AG04449 (cell line): Measurements from ENCODE around the gene C6orf120.
A peak's percentile ranks its signal among the peaks of the same experiment; 100 is the strongest.

Source experiments
- CTCF ChIA-PET: fragments of 350-600 bp; formaldehyde crosslinking; extraction: SDS; loops from one replicate; lab custom pipeline; 2021; ENCODE audit warnings: antibody characterized with exemption; lab: Yijun Ruan, JAX
- POLR2A ChIA-PET: fragments of 400-600, 350-600 bp; formaldehyde crosslinking; extraction: SDS; loops from one replicate; lab custom pipeline; 2020; ENCODE audit warnings: antibody characterized with exemption, inconsistent platforms; lab: Yijun Ruan, JAX
- DNase-seq: peaks from one replicate; pipeline ENCODE4 v3.0.0-alpha.2; 2010; ENCODE audit warnings: low read depth, low spot score
- H3K4me3 ChIP-seq: 2 replicates; pipeline ENCODE4 v1.5.1; 2011; ENCODE audit warnings: low read depth, mild to moderate bottlenecking, control low read depth, low read length
- CTCF ChIP-seq: IDR thresholded peaks from one replicate; pipeline ENCODE4 v1.5.1; 2011; ENCODE audit warnings: mild to moderate bottlenecking, moderate library complexity, low read length, control low read depth, inconsistent platforms; ENCODE audit not compliant: insufficient read depth; ENCODE audit errors: missing control alignments

Gene C6orf120

GRCh38 chr6:169723991-169724493, 22.1 kb downstream of the C6orf120 start:
- peak overlapping the region; percentile 63 for H3K4me3 ChIP-seq
- ChIA-PET POLR2A (no interaction called here), CTCF (no interaction called here)
- TF ChIP-seq CTCF, result no peak
- DNase-seq, result no peak

GRCh38 chr6:169724494-169725124, 22.7 kb downstream of the C6orf120 start, which contains the start of gene PHF10:
Gene PHF10 (minus strand): TSS chr6:169724500. CDS start chr6:169723931, 569 bp downstream.
- TF ChIP-seq CTCF, result no peak
- H3K4me3 ChIP-seq, result peak within 1 kb of the TSS; percentile 71
- ChIA-PET CTCF (no interaction called here), POLR2A (no interaction called here)
- DNase-seq, result no peak

- peak overlapping the region; percentile 63 for H3K4me3 ChIP-seq
- no peak for TF ChIP-seq CTCF
- ChIA-PET CTCF (interaction anchor here (1.1 to 1.9 kb wide), 2 partner anchors 11 to 106 kb away, joined by 3 to 6 read pairs; no protein-coding TSS in a partner anchor), POLR2A (interaction anchor here (1.4 kb wide), 1 partner anchor 26 kb away, joined by 3 read pairs; the partner anchor contains the start of genes DYNLT2 and ERMARD)
- DNase-seq, result no peak
Measured at GRCh38 chr6:169725125-169726048, 23.5 kb downstream of the C6orf120 start.

GRCh38 chr6:169726049-169726400, 24.1 kb downstream of the C6orf120 start:
- TF ChIP-seq CTCF, result no peak
- POLR2A ChIA-PET, result interaction anchor here (1.4 kb wide), 1 partner anchor 26 kb away, joined by 3 read pairs; the partner anchor contains the start of genes DYNLT2 and ERMARD
- no peak overlapping the region for H3K4me3 ChIP-seq
- CTCF ChIA-PET, result interaction anchor here (1.1 to 1.9 kb wide), 2 partner anchors 10 to 106 kb away, joined by 3 to 6 read pairs; no protein-coding TSS in a partner anchor
- no peak for DNase-seq

- no peak for TF ChIP-seq CTCF
- POLR2A ChIA-PET, result interaction anchor here (0.6 kb wide), 1 partner anchor 8 kb away, joined by 4 read pairs; no protein-coding TSS in a partner anchor
- CTCF ChIA-PET, result interaction anchor here (1.9 kb wide), 1 partner anchor 105 kb away, joined by 6 read pairs; no protein-coding TSS in a partner anchor
- no peak for DNase-seq
- no peak overlapping the region for H3K4me3 ChIP-seq
Measured at GRCh38 chr6:169726963-169727362, 25.0 kb downstream of the C6orf120 start.

GRCh38 chr6:169729961-169730360, 28.0 kb downstream of the C6orf120 start:
- TF ChIP-seq CTCF, result no peak
- ChIA-PET CTCF (no interaction called here), POLR2A (no interaction called here)
- no peak for DNase-seq
- H3K4me3 ChIP-seq, result no peak overlapping the region
